Ascending aorta (tissue), 2 donors: ENCODE measurements around the gene LRP2. TPM values are rescaled to one million over a fixed set of nuclear protein-coding genes. Genes with fewer than 3 reads are reported as not detected.

Experiments used
- DNase-seq, 2 donors: peaks; one replicate each; pipeline ENCODE4 v3.0.0-alpha.2; 2019; ENCODE audit warnings: low spot score in 2 of 2
- H3K27ac ChIP-seq, 2 donors: fragments of 200-600 bp; sonication (generic); one replicate each; pipeline ENCODE4 v1.5.1; 2016 to 2017; ENCODE audit warnings: mild to moderate bottlenecking in 1 of 2
- H3K27me3 ChIP-seq: fragments of 200-600 bp; sonication (generic); one replicate; pipeline ENCODE4 v1.5.1; 2017
- H3K36me3 ChIP-seq, 2 donors: fragments of 200-600 bp; sonication (generic); one replicate each; pipeline ENCODE4 v1.5.1; 2016
- H3K4me1 ChIP-seq, 2 donors: fragments of 200-600 bp; sonication (generic); one replicate each; pipeline ENCODE4 v1.5.1; 2016 to 2017; ENCODE audit warnings: mild to moderate bottlenecking in 1 of 2
- H3K4me3 ChIP-seq, 2 donors: fragments of 200-600 bp; sonication (generic); one replicate each; pipeline ENCODE4 v1.5.1; 2016 to 2017; ENCODE audit warnings: mild to moderate bottlenecking in 1 of 2
- H3K9me3 ChIP-seq, 2 donors: fragments of 200-600 bp; sonication (generic); one replicate each; pipeline ENCODE4 v1.5.1; 2016
- CTCF ChIP-seq, 3 experiments: fragments of 200-600 bp in 2 of 3; fragments of 450-650 bp in 1 of 3; sonication (generic) in 2 of 3; IDR thresholded peaks; one replicate each; pipeline ENCODE4 v1.5.1; 2016 to 2019; ENCODE audit warnings: antibody characterized with exemption in 3 of 3, mild to moderate bottlenecking in 1 of 3, moderate library complexity in 1 of 3
- intact Hi-C: fragments of 100-400 bp; cut with DNase I; formaldehyde crosslinking; loops from one replicate; pipeline ENCODE4 v1.15.1; 2023
- total RNA-seq: library from RNA; depleted of rRNA; stranded (reverse); fragments of >200 nt; gene quantifications from one replicate; pipeline ENCODE4 v1.1.0, GENCODE V29; 2016

Gene LRP2
- total RNA-seq, 1 donor from 2014 or later = not detected

DNA sequence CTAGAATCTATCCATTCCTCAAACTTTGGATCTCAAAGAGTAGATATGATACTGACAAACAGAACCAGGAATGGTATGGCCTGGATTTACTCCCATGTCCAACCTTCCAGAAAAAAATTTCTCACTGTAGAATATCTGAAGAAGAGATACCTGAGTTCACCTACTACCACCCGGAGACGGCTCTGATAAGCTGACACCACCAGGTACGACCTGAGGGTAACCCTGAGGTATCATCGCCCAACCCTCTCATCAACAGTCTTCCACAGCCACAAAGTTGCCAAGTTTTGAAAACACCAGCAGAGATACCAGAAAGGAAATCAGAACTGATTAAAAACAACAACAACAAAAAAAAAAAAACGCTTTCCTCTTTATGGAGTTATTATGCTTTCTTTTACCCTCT is 102.9 kb downstream of the LRP2 start:
- H3K4me3 ChIP-seq = no peak overlapping the region
- no peaks in the 10 kb centered on the region for H3K27me3 ChIP-seq
- H3K4me1 ChIP-seq = no peaks in the 10 kb centered on the region
- no peaks in the 10 kb centered on the region for H3K36me3 ChIP-seq
- TF ChIP-seq CTCF (IDR thresholded peaks at IDR 0.05) = no peak
- no peak for DNase-seq
- no peaks in the 10 kb centered on the region for H3K9me3 ChIP-seq
- no peak overlapping the region for H3K27ac ChIP-seq
- intact Hi-C loops = no loop called here

GRCh38 chr2:169258045-169258601 is 104.2 kb downstream of the LRP2 start:
- Histone ChIP-seq H3K36me3 (no peaks in the 10 kb centered on the region), H3K4me1 (no peaks in the 10 kb centered on the region), H3K27me3 (no peaks in the 10 kb centered on the region), H3K4me3 (no peak overlapping the region), H3K9me3 (no peaks in the 10 kb centered on the region), H3K27ac (no peak overlapping the region)
- intact Hi-C loops = no loop called here
- no peak for DNase-seq
- no peak for TF ChIP-seq CTCF (IDR thresholded peaks at IDR 0.05)

GRCh38 chr2:169254774-169255173 is 107.6 kb downstream of the LRP2 start:
- intact Hi-C loops = no loop called here
- no peak for DNase-seq
- no peaks in the 10 kb centered on the region for H3K36me3 ChIP-seq
- H3K9me3 ChIP-seq = no peaks in the 10 kb centered on the region
- H3K27me3 ChIP-seq = no peaks in the 10 kb centered on the region
- H3K27ac ChIP-seq = no peak overlapping the region
- TF ChIP-seq CTCF (IDR thresholded peaks at IDR 0.05) = no peak
- H3K4me3 ChIP-seq = no peak overlapping the region
- no peaks in the 10 kb centered on the region for H3K4me1 ChIP-seq

DNA sequence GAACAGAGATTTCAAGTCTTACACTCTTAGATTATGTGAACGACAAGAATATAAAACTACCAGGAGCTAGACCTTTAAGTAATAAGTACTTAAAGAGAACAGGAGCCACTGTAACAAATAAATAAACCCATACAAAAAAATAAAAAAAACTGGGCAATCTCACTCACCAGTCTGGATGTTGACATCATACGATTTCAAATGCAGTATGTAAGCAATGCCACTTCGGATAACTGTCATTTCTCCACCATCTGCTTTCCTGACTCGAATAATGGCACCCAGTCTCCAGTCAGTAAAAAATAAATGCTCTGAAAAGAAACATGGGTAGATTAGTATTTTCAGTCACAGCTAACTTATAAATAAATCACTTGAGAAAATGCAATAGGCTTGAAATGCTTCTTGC is 115.1 kb downstream of the LRP2 start:
- TF ChIP-seq CTCF (IDR thresholded peaks at IDR 0.05) = no peak
- H3K27ac ChIP-seq = no peak overlapping the region
- intact Hi-C loops = no loop called here
- no peaks in the 10 kb centered on the region for H3K9me3 ChIP-seq
- DNase-seq = no peak
- no peaks in the 10 kb centered on the region for H3K4me1 ChIP-seq
- H3K4me3 ChIP-seq = no peak overlapping the region
- H3K27me3 ChIP-seq = no peaks in the 10 kb centered on the region
- no peaks in the 10 kb centered on the region for H3K36me3 ChIP-seq

DNA sequence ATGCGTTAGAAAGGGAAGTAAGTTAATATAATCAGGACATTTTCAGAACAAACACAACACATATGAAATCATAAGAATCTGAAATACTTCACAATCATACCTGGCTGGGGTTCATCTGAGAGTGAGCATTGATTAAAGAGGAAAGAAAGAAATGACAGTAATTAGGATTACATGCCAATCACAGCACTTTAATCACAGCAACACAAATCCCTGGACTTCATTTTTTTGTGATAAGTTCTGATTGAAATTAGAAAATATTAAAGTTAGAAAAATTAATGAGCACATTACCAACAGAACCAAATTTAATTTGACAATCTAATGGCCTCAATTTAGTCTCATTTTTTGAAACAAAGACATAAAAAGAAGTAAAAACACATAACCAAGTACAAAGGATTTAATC is 121.9 kb downstream of the LRP2 start:
- H3K4me3 ChIP-seq = no peak overlapping the region
- H3K27me3 ChIP-seq = no peaks in the 10 kb centered on the region
- H3K27ac ChIP-seq = no peak overlapping the region
- intact Hi-C loops = no loop called here
- no peaks in the 10 kb centered on the region for H3K9me3 ChIP-seq
- no peak for TF ChIP-seq CTCF (IDR thresholded peaks at IDR 0.05)
- DNase-seq = no peak
- H3K4me1 ChIP-seq = no peaks in the 10 kb centered on the region
- no peaks in the 10 kb centered on the region for H3K36me3 ChIP-seq

DNA sequence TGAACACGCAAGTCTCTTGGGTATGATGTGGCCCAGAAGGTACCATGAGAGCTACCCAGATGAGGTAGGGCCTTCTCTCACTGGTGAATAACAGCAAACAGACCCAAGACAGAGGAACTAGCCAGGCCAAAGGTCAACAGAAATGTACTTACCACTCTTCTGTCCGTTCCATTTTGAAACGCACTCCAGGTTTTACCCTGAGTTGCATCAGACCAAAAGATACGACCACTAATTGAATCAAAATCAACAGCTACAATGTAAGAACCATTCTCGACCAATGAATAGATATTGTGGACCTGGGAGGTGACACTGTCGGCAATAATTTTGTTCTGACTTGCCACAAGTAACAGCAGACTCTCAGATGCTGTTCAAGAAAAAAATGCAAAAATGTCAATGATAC is 124.4 kb downstream of the LRP2 start:
- Histone ChIP-seq H3K27me3 (no peaks in the 10 kb centered on the region), H3K4me3 (no peak overlapping the region), H3K36me3 (no peaks in the 10 kb centered on the region), H3K27ac (no peak overlapping the region), H3K9me3 (no peaks in the 10 kb centered on the region), H3K4me1 (no peaks in the 10 kb centered on the region)
- intact Hi-C loops = no loop called here
- no peak for DNase-seq
- no peak for TF ChIP-seq CTCF (IDR thresholded peaks at IDR 0.05)
